Measurements from ENCODE around the gene RETREG1.

DNA sequence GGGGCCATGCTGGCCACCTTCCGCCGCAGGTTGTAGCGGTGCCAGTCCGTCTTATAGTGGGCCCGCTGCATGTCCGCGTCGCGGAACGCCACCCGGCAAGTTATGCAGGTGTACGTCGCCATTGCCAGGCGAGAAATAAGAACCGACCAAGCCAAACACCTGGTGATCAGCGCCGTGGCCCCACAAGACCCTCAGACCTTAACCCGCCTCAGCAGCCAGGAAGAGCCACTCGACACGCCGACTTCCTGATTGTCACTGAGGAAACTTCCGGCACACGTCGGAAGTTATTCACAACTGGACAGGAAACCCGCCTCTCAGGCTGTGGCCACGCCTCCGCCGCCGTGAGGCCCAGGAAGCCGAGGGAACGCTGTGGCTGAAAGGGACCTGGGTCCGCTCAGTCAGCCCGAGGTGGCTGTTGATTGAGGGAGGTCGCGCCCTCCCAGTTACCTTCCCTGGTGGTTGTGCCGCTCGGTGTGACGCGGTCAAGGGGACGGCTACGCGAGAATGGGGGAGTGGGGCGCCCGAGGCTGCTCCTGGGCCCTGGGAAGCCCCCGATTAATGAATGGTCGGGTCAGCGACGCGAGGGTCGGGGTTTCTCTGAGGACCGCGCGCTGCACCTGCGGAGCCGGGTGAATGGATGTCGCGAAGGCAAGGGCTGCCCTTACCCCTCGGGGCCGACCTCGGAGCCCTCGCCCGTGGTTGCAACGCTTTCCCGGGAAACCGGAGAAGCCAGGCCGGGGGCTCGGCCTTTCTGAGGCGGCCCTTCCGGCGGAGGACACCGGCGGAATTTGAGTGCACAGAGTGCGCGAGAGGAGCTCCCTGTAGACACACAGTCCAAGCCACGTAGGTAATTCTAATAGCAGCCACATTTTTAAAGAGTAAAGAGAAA, 151.0 kb downstream of the RETREG1 start, which contains the start of gene ZNF622:
- TF ChIP-seq, protein P1, sequence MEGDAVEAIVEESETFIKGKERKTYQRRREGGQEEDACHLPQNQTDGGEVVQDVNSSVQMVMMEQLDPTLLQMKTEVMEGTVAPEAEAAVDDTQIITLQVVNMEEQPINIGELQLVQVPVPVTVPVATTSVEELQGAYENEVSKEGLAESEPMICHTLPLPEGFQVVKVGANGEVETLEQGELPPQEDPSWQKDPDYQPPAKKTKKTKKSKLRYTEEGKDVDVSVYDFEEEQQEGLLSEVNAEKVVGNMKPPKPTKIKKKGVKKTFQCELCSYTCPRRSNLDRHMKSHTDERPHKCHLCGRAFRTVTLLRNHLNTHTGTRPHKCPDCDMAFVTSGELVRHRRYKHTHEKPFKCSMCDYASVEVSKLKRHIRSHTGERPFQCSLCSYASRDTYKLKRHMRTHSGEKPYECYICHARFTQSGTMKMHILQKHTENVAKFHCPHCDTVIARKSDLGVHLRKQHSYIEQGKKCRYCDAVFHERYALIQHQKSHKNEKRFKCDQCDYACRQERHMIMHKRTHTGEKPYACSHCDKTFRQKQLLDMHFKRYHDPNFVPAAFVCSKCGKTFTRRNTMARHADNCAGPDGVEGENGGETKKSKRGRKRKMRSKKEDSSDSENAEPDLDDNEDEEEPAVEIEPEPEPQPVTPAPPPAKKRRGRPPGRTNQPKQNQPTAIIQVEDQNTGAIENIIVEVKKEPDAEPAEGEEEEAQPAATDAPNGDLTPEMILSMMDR (conservative IDR thresholded peaks at IDR 0.05; ENCODE audit: low read length) = no peak
- no peak for TF ChIP-seq EZH2phosphoT487 (IDR thresholded peaks at IDR 0.05; ENCODE audit: borderline replicate concordance)
